ENCODE results near the gene FUNDC2.

The FUNDC2 gene

DNA sequence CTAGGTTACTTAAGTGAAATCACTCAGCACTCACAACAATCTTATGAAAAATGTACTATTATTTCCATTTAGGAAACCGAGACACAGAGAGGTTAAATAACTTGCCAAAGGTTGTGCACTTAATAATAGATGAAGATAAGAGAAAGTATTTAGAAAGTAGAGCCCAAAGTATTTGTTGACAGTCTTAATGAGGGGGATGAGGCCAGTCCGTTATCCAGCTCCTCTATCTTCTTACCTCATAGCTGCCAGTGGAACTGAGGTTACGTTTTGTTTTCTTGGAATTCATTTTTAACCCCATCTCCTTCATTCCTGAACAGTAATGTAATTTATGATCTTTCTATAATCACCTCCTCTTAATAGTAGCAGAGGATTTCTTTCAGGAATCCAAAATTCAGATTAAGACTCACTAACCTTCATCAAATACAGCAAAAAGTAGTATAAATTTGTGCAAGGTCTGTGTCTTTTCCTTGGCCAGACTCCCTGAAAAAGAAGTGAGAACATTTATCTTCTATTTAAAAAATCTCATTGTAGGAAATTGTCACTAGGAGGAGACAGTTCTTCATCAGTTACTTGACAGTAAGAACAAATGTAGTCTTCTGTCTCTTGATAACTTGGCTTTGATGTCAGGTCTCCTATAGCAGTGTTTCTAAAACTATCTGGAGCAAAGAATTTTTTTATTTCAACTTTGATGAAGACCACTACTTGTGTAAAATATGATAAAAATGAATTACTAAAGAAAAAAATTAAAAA, 39.6 kb upstream of the FUNDC2 start:
- H3K4ac ChIP-seq (ENCODE audit: low read length), result no peak overlapping the region
- H4K8ac ChIP-seq (ENCODE audit: low read depth, low read length), result no peak overlapping the region
- no peaks in the 10 kb centered on the region for H3K36me3 ChIP-seq (replicated peaks in 1 of 2; ENCODE audit: control insufficient read depth in 2 of 2, insufficient read depth in 2 of 2, low read length in 2 of 2)
- H3K27ac ChIP-seq (replicated peaks; ENCODE audit: low read length), result no peak overlapping the region
- H2AFZ ChIP-seq (ENCODE audit: low read length), result no peak overlapping the region
- no peaks in the 10 kb centered on the region for H3K4me1 ChIP-seq (ENCODE audit: control insufficient read depth in 2 of 2, insufficient read depth in 1 of 2, low read depth in 1 of 2, low read length in 2 of 2)
- no peak overlapping the region for H2BK12ac ChIP-seq (ENCODE audit: low read length)
- no peaks in the 10 kb centered on the region for H3K27me3 ChIP-seq (ENCODE audit: control insufficient read depth in 3 of 3, insufficient read depth in 3 of 3, low read depth in 1 of 3, low read length in 3 of 3)
- H2BK5ac ChIP-seq (ENCODE audit: low read length), result no peak overlapping the region
- H2AK5ac ChIP-seq (ENCODE audit: low read depth, low read length), result no peak overlapping the region
- H3K4me3 ChIP-seq (ENCODE audit: low read length in 2 of 2), result no peak overlapping the region
- no CpG with 5 or more reads among the region's 3 CpGs for WGBS, 2 donors (ENCODE audit: extremely low coverage in 2 of 2, insufficient read length in 2 of 2, insufficient replicate concordance in 1 of 2)
- no peaks in the 10 kb centered on the region for H3K79me1 ChIP-seq (ENCODE audit: low read depth, low read length)
- no peak overlapping the region for H3K4me2 ChIP-seq (ENCODE audit: insufficient read depth, low read length, poor library complexity, severe bottlenecking)
- no peak overlapping the region for H3K23ac ChIP-seq (ENCODE audit: low read depth, low read length, poor library complexity)
- no peak overlapping the region for H3K14ac ChIP-seq (ENCODE audit: low read length)
- no peaks in the 10 kb centered on the region for H3K9me3 ChIP-seq (replicated peaks in 1 of 2; ENCODE audit: control insufficient read depth in 2 of 2, insufficient read depth in 1 of 2, low read depth in 1 of 2, low read length in 2 of 2)
- no peak overlapping the region for H2BK15ac ChIP-seq (ENCODE audit: low read length)
- no peak overlapping the region for H4K91ac ChIP-seq (ENCODE audit: low read depth, low read length, poor library complexity)
- no peak overlapping the region for H3K18ac ChIP-seq (ENCODE audit: low read length)
- no peak for DNase-seq (ENCODE audit: low spot score)
- no peak overlapping the region for H3K9ac ChIP-seq (ENCODE audit: low read depth, low read length, poor library complexity)
- no peak overlapping the region for H2BK120ac ChIP-seq (ENCODE audit: low read depth, low read length)

DNA sequence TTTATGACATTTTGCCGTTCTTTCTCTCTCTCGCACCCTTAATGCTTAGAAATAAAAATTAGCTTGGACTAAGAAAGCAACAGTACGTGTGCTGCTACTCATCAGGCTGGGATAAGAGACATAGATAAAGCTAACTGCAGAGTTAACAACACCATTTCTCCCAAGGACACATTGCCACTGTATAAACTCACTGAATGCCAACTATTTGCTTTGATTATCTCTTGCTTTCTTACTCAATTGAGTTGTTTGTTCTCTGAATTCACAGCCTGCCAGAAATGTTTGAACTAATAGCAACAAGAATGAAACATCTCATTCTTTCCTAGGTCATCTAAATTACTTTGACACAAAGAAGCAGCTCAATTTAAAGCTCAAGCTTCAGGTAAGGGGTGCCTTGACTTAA, 38.7 kb upstream of the FUNDC2 start:
- no peak for DNase-seq (ENCODE audit: low spot score)

DNA sequence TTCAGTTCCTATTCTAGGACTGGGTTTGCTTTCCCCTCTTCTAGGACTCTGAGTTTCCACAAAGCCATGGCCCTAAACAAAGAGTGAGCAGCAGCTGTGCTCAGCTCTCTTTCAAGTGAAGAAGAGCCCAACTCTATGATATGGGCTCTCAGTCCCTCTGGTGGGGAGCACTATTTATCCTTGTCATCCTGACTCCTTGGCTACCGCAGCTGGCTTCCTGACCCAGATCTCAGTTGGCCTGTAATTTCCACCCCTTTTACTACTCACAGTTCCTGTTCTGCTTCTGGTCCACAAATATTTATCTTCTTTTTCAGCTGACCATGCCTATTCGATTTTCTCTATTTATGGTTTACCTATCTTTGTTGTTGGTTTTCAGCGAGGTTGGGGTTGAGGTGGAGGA, 37.9 kb upstream of the FUNDC2 start:
- no peak overlapping the region for H3K4ac ChIP-seq (ENCODE audit: low read length)
- no peak for DNase-seq (ENCODE audit: low spot score)
- no peaks in the 10 kb centered on the region for H3K36me3 ChIP-seq (replicated peaks in 1 of 2; ENCODE audit: control insufficient read depth in 2 of 2, insufficient read depth in 2 of 2, low read length in 2 of 2)
- H4K8ac ChIP-seq (ENCODE audit: low read depth, low read length), result no peak overlapping the region
- H3K14ac ChIP-seq (ENCODE audit: low read length), result no peak overlapping the region
- no peak overlapping the region for H2AK5ac ChIP-seq (ENCODE audit: low read depth, low read length)
- H3K79me1 ChIP-seq (ENCODE audit: low read depth, low read length), result no peaks in the 10 kb centered on the region
- no peaks in the 10 kb centered on the region for H3K4me1 ChIP-seq (ENCODE audit: control insufficient read depth in 2 of 2, insufficient read depth in 1 of 2, low read depth in 1 of 2, low read length in 2 of 2)
- no peak overlapping the region for H2BK12ac ChIP-seq (ENCODE audit: low read length)
- no peak overlapping the region for H2BK120ac ChIP-seq (ENCODE audit: low read depth, low read length)
- no peaks in the 10 kb centered on the region for H3K27me3 ChIP-seq (ENCODE audit: control insufficient read depth in 3 of 3, insufficient read depth in 3 of 3, low read depth in 1 of 3, low read length in 3 of 3)
- H2BK15ac ChIP-seq (ENCODE audit: low read length), result no peak overlapping the region
- H3K9me3 ChIP-seq (replicated peaks in 1 of 2; ENCODE audit: control insufficient read depth in 2 of 2, insufficient read depth in 1 of 2, low read depth in 1 of 2, low read length in 2 of 2), result no peaks in the 10 kb centered on the region
- H3K27ac ChIP-seq (replicated peaks; ENCODE audit: low read length), result no peak overlapping the region
- H3K4me3 ChIP-seq (ENCODE audit: low read length in 2 of 2), result no peak overlapping the region
- no peak overlapping the region for H3K18ac ChIP-seq (ENCODE audit: low read length)
- WGBS, 2 donors (ENCODE audit: extremely low coverage in 2 of 2, insufficient read length in 2 of 2, insufficient replicate concordance in 1 of 2), result no CpG with 5 or more reads among the region's 3 CpGs
- no peak overlapping the region for H3K9ac ChIP-seq (ENCODE audit: low read depth, low read length, poor library complexity)
- H3K23ac ChIP-seq (ENCODE audit: low read depth, low read length, poor library complexity), result no peak overlapping the region
- no peak overlapping the region for H2AFZ ChIP-seq (ENCODE audit: low read length)
- no peak overlapping the region for H4K91ac ChIP-seq (ENCODE audit: low read depth, low read length, poor library complexity)
- H3K4me2 ChIP-seq (ENCODE audit: insufficient read depth, low read length, poor library complexity, severe bottlenecking), result no peak overlapping the region
- no peak overlapping the region for H2BK5ac ChIP-seq (ENCODE audit: low read length)

More for the DNA sequence above, 38.7 kb upstream of the FUNDC2 start:
- Histone ChIP-seq H4K8ac (ENCODE audit: low read depth, low read length) (no peak overlapping the region), H3K23ac (ENCODE audit: low read depth, low read length, poor library complexity) (no peak overlapping the region), H3K4me2 (ENCODE audit: insufficient read depth, low read length, poor library complexity, severe bottlenecking) (no peak overlapping the region), H3K4me1 (ENCODE audit: control insufficient read depth in 2 of 2, insufficient read depth in 1 of 2, low read depth in 1 of 2, low read length in 2 of 2) (no peaks in the 10 kb centered on the region), H2AFZ (ENCODE audit: low read length) (no peak overlapping the region), H3K4ac (ENCODE audit: low read length) (no peak overlapping the region), H3K14ac (ENCODE audit: low read length) (no peak overlapping the region), H3K79me1 (ENCODE audit: low read depth, low read length) (no peaks in the 10 kb centered on the region), H3K27ac (replicated peaks; ENCODE audit: low read length) (no peak overlapping the region), H4K91ac (ENCODE audit: low read depth, low read length, poor library complexity) (no peak overlapping the region), H2BK15ac (ENCODE audit: low read length) (no peak overlapping the region), H3K27me3 (ENCODE audit: control insufficient read depth in 3 of 3, insufficient read depth in 3 of 3, low read depth in 1 of 3, low read length in 3 of 3) (no peaks in the 10 kb centered on the region), H3K18ac (ENCODE audit: low read length) (no peak overlapping the region), H3K9ac (ENCODE audit: low read depth, low read length, poor library complexity) (no peak overlapping the region), H2BK5ac (ENCODE audit: low read length) (no peak overlapping the region), H3K36me3 (replicated peaks in 1 of 2; ENCODE audit: control insufficient read depth in 2 of 2, insufficient read depth in 2 of 2, low read length in 2 of 2) (no peaks in the 10 kb centered on the region), H3K4me3 (ENCODE audit: low read length in 2 of 2) (no peak overlapping the region), H2BK12ac (ENCODE audit: low read length) (no peak overlapping the region), H2AK5ac (ENCODE audit: low read depth, low read length) (no peak overlapping the region), H2BK120ac (ENCODE audit: low read depth, low read length) (no peak overlapping the region), H3K9me3 (replicated peaks in 1 of 2; ENCODE audit: control insufficient read depth in 2 of 2, insufficient read depth in 1 of 2, low read depth in 1 of 2, low read length in 2 of 2) (no peaks in the 10 kb centered on the region)
- no CpG with 5 or more reads among the region's 3 CpGs for WGBS, 2 donors (ENCODE audit: extremely low coverage in 2 of 2, insufficient read length in 2 of 2, insufficient replicate concordance in 1 of 2)

DNA sequence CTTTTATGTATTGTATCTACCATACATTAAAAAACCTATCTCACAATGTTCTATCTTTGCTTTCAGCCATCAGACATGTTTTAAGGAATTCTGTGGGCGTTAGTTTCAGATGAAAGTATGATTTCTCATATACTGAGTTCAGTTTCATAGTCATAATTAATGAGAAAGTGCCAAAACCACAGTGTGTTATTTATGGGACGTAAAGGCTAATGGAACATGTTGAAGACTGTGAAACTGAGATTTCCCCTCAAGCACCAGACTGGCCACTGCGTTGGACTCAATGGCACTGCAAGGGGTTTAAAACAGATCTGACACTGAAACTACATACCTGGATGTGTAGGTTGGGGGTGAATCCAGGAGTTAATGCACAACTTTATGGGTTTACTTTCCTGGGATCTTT, 36.1 kb upstream of the FUNDC2 start:
- Histone ChIP-seq H3K4me1 (ENCODE audit: control insufficient read depth in 2 of 2, insufficient read depth in 1 of 2, low read depth in 1 of 2, low read length in 2 of 2) (no peaks in the 10 kb centered on the region), H2BK120ac (ENCODE audit: low read depth, low read length) (no peak overlapping the region), H2BK12ac (ENCODE audit: low read length) (no peak overlapping the region), H3K4me3 (ENCODE audit: low read length in 2 of 2) (no peak overlapping the region), H2AFZ (ENCODE audit: low read length) (no peak overlapping the region), H3K36me3 (replicated peaks in 1 of 2; ENCODE audit: control insufficient read depth in 2 of 2, insufficient read depth in 2 of 2, low read length in 2 of 2) (no peaks in the 10 kb centered on the region), H4K91ac (ENCODE audit: low read depth, low read length, poor library complexity) (no peak overlapping the region), H3K4ac (ENCODE audit: low read length) (no peak overlapping the region), H2BK15ac (ENCODE audit: low read length) (no peak overlapping the region), H3K79me1 (ENCODE audit: low read depth, low read length) (no peaks in the 10 kb centered on the region), H4K8ac (ENCODE audit: low read depth, low read length) (no peak overlapping the region), H3K14ac (ENCODE audit: low read length) (no peak overlapping the region), H3K9ac (ENCODE audit: low read depth, low read length, poor library complexity) (no peak overlapping the region), H3K9me3 (replicated peaks in 1 of 2; ENCODE audit: control insufficient read depth in 2 of 2, insufficient read depth in 1 of 2, low read depth in 1 of 2, low read length in 2 of 2) (no peaks in the 10 kb centered on the region), H3K27me3 (ENCODE audit: control insufficient read depth in 3 of 3, insufficient read depth in 3 of 3, low read depth in 1 of 3, low read length in 3 of 3) (no peaks in the 10 kb centered on the region), H2BK5ac (ENCODE audit: low read length) (no peak overlapping the region), H3K4me2 (ENCODE audit: insufficient read depth, low read length, poor library complexity, severe bottlenecking) (no peak overlapping the region), H2AK5ac (ENCODE audit: low read depth, low read length) (no peak overlapping the region), H3K18ac (ENCODE audit: low read length) (no peak overlapping the region), H3K27ac (replicated peaks; ENCODE audit: low read length) (no peak overlapping the region), H3K23ac (ENCODE audit: low read depth, low read length, poor library complexity) (no peak overlapping the region)
- no CpG with 5 or more reads among the region's 3 CpGs for WGBS, 2 donors (ENCODE audit: extremely low coverage in 2 of 2, insufficient read length in 2 of 2, insufficient replicate concordance in 1 of 2)
- DNase-seq (ENCODE audit: low spot score), result no peak
